NCI-H1694 (cell line): ENCODE results near the gene KIFC3.
"Not testable (repeated sequence)": the region's sequence is repeated elsewhere in the genome, so short reads cannot be mapped to it uniquely, and the experiment has no call there.

Experiments used
- DNase-seq: peaks from one replicate; lab custom pipeline; 2025; lab: John Stamatoyannopoulos, UW

Gene KIFC3

DNA sequence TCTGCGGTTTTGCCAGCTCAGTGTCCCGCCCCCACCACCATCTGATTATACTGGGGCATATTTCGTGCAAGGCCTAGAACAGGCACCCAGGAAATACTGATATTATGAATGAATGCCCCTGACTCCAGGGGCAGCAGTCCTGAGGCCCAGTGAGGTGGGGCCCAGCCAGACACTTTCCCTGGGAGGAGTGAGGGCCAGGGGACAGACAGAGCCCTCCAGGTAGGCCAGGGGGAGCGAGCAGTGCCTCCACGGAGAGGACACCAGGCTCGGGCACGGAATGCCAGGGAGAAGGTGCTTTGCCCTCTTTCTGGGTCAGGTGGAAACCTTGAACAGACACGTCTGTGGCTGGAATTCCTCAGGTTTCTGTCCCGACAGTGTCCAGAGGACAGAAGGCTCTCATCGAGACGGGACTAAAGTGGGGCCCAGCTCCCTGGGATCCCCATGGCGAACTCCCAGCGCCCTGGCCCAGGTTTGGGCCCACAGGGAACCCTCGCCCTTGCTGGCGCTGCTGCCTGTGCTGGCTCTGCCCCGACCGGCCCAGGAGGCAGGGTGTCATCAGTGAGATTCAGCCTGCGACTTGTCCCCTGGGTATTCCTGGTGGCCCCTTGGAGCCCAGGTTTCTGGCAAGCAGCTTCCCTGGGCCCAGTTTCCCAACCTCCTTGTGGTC is 62.4 kb downstream of the KIFC3 start:
- DNase-seq, result no peak

DNA sequence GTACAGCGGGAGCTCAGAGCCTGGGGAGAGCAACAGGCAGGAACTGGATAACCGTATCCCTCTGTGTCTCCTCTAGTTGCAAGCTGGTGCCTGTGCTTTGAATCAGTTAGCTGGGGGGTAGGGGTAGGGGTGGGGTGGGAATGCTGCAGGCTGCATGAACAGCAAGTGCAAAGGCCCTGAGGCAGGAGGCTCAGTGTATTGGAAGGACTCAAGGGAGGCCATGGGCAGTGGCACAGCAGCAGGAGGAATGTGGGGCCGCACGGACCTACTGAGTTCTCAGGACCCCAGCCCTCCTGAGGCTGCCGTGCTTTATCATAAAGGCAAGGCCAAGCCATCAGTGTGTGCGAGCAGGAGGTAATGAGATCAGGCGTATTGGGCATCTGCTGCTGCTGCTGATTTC is 63.4 kb downstream of the KIFC3 start:
- no peak for DNase-seq

- DNase-seq, result peak; percentile 40
Observed at GRCh38 chr16:57736419-57737351, 65.6 kb downstream of the KIFC3 start.

- no peak for DNase-seq
Observed at GRCh38 chr16:57735755-57736418, 66.4 kb downstream of the KIFC3 start, which contains the start of gene KATNB1. KATNB1 (plus strand) TSS chr16:57735770; CDS start chr16:57737244, 1,474 bp downstream.

GRCh38 chr16:57734925-57735754 is 67.2 kb downstream of the KIFC3 start:
- DNase-seq, result peak; percentile 99

GRCh38 chr16:57734308-57734924 is 67.9 kb downstream of the KIFC3 start:
- DNase-seq, result no peak

- DNase-seq, result no peak
Observed at GRCh38 chr16:57732714-57733113, 69.6 kb downstream of the KIFC3 start.

GRCh38 chr16:57732037-57732436 is 70.3 kb downstream of the KIFC3 start:
- DNase-seq, result no peak

- no peak for DNase-seq
Observed at GRCh38 chr16:57730771-57731730, 71.2 kb downstream of the KIFC3 start.

DNA sequence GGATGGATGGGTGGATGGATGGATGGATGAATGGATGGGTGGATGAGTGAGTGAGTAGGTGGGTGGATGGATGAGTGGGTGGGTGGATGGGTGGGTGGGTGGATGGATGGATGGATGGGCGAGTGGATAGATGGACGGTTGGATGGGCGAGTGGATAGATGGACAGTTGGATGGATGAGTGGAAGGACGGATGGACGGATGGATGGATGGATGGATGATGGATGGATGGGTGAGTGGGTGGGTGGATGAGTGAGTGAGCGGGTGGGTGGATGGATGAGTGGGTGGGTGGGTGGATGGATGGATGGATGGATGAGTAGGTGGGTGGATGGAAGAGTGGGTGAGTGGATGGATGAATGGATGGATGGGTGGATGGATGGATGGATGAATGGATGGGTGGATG is 72.4 kb downstream of the KIFC3 start:
- not testable (repeated sequence) for DNase-seq

- no peak for DNase-seq
Observed at GRCh38 chr16:57729182-57729484, 73.2 kb downstream of the KIFC3 start.

- DNase-seq, result no peak
Observed at GRCh38 chr16:57728336-57729181, 73.7 kb downstream of the KIFC3 start.

DNA sequence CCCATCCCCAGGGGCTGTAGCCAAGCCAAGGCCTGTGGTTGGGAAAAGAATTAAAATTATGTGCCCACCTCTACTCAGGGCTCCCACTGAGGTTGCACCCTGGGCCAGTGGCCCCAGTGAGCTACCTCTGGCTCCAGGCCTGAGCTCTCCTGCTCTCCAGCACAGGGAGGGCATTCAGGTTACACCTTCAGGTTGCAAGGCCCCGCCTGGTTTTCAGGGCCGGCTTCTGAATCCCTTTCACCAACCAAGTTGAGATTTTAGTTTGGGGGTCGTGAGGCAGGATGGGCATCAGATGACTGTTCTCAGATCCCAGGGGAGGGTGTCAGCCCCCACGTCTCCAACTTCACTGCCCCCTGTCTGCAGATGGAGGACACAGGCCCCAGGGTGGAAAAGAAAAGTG is 74.7 kb downstream of the KIFC3 start:
- DNase-seq, result no peak

GRCh38 chr16:57726433-57726947 is 75.8 kb downstream of the KIFC3 start:
- DNase-seq, result no peak

- no peak for DNase-seq
Observed at GRCh38 chr16:57725976-57726375, 76.3 kb downstream of the KIFC3 start.

- peak; percentile 8 for DNase-seq
Observed at GRCh38 chr16:57725554-57725953, 76.7 kb downstream of the KIFC3 start.

DNA sequence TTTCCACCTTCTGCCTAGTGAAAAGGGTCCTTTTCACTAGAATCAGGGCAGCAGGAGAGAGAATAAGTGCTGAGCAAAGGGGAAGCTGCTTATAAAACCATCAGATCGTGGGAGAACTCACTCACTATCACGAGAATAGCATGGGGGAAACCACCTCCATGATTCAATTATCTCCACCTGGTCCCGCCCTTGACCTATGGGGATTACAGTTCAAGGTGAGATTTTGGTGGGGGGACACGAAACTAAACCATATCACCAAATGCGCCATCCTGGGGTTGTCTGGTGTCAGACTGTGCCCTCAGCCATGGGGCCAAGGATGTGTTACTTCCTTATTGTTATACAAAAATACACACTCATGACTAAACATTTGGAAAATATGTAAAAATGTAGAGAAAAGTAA is 77.1 kb downstream of the KIFC3 start:
- DNase-seq, result no peak

GRCh38 chr16:57724531-57724930 is 77.8 kb downstream of the KIFC3 start:
- DNase-seq, result no peak

DNA sequence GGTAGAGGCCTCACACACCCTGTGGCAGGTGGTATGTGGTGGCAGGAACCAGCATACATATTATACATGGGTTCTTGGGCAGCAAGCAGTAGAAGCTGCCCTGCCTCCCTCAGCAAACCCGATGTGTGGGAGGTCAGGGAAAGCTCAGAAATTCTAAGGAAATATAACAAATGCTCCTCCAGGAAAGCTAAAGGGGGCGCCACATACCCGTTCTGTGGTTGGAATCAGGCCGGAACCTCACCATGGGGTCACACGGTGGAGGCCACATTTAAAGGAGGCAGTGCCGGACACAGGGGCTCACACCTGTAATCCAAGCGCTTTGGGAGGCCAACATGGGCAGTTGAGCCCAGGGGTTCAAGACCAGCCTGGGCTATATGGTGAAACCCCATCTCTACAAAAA is 79.1 kb downstream of the KIFC3 start:
- no peak for DNase-seq
